Measurements from ENCODE around the gene STAT3. TPM values are rescaled to one million over a fixed set of nuclear protein-coding genes. Genes with fewer than 3 reads are reported as not detected.

The STAT3 gene
- total RNA-seq, 1 donor from 2014 or later, result 181 TPM

- H3K27ac ChIP-seq, result peak overlapping the region; percentile 76 to 84
- H3K4me1 ChIP-seq, result peaks cover 51 to 94% of the 10 kb centered on the region in 2 donors
- no peaks in the 10 kb centered on the region for H3K27me3 ChIP-seq
- intact Hi-C loops (cut with DNase I), result no loop called here
- no peak for DNase-seq (ENCODE audit: low spot score in 2 of 2)
- H3K36me3 ChIP-seq, result peaks cover 0 to 4% of the 10 kb centered on the region in 2 donors
- H3K4me3 ChIP-seq, result peak overlapping the region in 1 of 2 donors; percentile 45
- TF ChIP-seq, protein P1, sequence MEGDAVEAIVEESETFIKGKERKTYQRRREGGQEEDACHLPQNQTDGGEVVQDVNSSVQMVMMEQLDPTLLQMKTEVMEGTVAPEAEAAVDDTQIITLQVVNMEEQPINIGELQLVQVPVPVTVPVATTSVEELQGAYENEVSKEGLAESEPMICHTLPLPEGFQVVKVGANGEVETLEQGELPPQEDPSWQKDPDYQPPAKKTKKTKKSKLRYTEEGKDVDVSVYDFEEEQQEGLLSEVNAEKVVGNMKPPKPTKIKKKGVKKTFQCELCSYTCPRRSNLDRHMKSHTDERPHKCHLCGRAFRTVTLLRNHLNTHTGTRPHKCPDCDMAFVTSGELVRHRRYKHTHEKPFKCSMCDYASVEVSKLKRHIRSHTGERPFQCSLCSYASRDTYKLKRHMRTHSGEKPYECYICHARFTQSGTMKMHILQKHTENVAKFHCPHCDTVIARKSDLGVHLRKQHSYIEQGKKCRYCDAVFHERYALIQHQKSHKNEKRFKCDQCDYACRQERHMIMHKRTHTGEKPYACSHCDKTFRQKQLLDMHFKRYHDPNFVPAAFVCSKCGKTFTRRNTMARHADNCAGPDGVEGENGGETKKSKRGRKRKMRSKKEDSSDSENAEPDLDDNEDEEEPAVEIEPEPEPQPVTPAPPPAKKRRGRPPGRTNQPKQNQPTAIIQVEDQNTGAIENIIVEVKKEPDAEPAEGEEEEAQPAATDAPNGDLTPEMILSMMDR (IDR thresholded peaks at IDR 0.05), result no peak
- H3K9me3 ChIP-seq, result no peaks in the 10 kb centered on the region
Measured at GRCh38 chr17:42411361-42411760, 23.1 kb upstream of the STAT3 start.

DNA sequence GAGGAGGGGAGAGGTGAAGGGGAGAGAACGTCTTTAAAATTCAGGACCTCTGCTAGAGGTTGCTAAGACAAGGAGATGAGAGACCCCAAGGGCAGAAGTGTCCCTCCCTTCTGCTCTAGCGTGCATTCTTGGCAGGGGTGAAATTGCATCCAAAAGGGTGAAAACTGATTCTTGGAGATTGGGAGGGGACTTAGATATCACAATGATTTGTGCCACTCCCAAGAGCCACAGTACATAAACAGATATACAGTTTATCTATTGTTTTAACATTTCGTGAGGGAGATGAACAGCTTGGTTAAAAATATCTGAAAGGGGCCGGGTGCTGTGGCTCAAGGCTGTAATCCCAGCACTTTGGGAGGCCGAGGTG, 22.1 kb upstream of the STAT3 start:
- H3K27me3 ChIP-seq, result no peaks in the 10 kb centered on the region
- H3K9me3 ChIP-seq, result no peaks in the 10 kb centered on the region
- H3K4me3 ChIP-seq, result peak overlapping the region in 1 of 2 donors; percentile 31
- H3K36me3 ChIP-seq, result peaks cover under 1 to 5% of the 10 kb centered on the region in 2 donors
- peak overlapping the region; percentile 76 to 84 for H3K27ac ChIP-seq
- no peak for DNase-seq (ENCODE audit: low spot score in 2 of 2)
- H3K4me1 ChIP-seq, result peaks cover 47 to 89% of the 10 kb centered on the region in 2 donors
- TF ChIP-seq, protein P1 (IDR thresholded peaks at IDR 0.05), result no peak
- intact Hi-C loops (cut with DNase I), result no loop called here

DNA sequence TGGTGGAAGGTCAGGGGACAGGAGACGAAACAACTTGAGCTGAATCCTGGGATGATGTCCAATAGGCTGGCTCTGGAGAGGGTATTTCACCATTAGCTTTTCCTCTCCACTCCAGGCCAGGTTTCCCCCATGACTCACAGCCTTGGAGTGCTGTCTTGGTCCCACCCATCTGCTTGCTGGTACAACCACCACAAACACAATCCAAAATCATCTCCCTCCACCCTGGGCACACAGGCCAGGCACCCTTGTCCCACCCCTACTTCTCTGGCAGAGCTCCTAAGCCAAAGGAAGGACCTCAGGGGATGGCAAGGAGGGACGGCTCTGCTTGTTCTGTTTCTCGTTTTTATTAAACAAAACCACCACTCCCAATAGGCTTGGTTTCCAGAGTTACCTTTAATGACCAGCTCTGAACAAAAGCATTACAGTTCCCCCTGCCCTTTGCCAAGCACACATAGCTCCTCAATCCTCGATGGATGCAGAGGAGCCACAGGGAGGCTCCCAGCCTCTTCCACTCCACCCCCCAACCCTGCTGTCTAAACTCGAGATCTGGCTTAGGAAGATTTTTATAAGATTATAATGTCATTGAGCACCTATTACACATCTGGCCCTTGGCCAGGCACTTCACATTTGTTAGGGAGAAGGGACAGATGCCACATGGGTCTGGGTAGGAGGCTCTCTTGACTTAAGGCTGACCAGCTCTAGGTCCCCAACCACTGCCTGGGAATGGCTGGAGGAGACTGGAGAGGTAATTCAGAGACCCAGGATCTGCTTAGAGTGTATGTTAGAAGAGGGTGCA, 21.5 kb upstream of the STAT3 start:
- Histone ChIP-seq H3K4me1 (peaks cover 41 to 83% of the 10 kb centered on the region in 2 donors), H3K4me3 (peak overlapping the region in 1 of 2 donors; percentile 31)

GRCh38 chr17:42408061-42408460, 19.8 kb upstream of the STAT3 start:
- Histone ChIP-seq H3K36me3 (peaks cover 23 to 25% of the 10 kb centered on the region in 2 donors), H3K27me3 (no peaks in the 10 kb centered on the region), H3K4me3 (peak overlapping the region in 1 of 2 donors; percentile 19), H3K9me3 (no peaks in the 10 kb centered on the region), H3K27ac (peak overlapping the region; percentile 76 to 84), H3K4me1 (peaks cover 41 to 68% of the 10 kb centered on the region in 2 donors)
- intact Hi-C loops (cut with DNase I), result loop anchor here (2.0 to 5.0 kb wide), 2 partner anchors 19 to 109 kb away; partner anchors contain the start of gene STAT3
- DNase-seq (ENCODE audit: low spot score in 2 of 2), result no peak
- TF ChIP-seq, protein P1 (IDR thresholded peaks at IDR 0.05), result no peak

More for the DNA sequence above, 21.5 kb upstream of the STAT3 start:
- no peaks in the 10 kb centered on the region for H3K27me3 ChIP-seq
- intact Hi-C loops (cut with DNase I), result loop anchor here (1.0 to 5.0 kb wide), 3 partner anchors 12 to 108 kb away; partner anchors contain the start of gene STAT3
- peak overlapping the region; percentile 76 to 84 for H3K27ac ChIP-seq
- TF ChIP-seq, protein P1 (IDR thresholded peaks at IDR 0.05), result no peak
- H3K36me3 ChIP-seq, result peaks cover 6 to 10% of the 10 kb centered on the region in 2 donors
- no peaks in the 10 kb centered on the region for H3K9me3 ChIP-seq
- peak; percentile 63 to 95 for DNase-seq (ENCODE audit: low spot score in 2 of 2)

DNA sequence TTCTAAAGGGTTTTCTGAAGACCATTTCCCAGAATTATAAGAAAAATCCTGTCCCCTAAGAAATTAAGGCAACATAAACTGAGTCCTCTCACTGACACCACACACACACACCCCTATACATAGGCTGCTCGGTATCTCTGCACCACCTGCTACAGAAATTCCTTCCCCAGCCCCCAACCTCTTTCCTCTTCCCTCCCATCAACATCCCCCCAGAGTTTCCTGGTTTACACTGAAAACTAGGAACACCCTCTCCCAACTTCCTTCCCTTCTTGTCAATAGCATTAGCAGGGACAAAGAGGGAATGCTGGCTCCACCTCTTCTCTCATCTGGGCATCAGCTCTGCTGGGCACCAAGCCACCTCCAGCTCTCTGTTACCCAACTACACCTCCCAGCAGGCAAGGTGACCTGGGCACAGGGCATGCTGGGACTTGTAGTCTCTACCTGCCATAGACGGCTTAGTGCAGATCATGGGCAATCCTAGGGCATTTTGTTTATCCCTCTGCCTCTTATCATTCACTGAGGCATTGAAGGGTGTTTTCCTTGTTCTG, 19.1 kb upstream of the STAT3 start:
- Histone ChIP-seq H3K36me3 (peaks cover 28 to 30% of the 10 kb centered on the region in 2 donors), H3K9me3 (no peaks in the 10 kb centered on the region), H3K27ac (peak overlapping the region; percentile 76 to 84), H3K27me3 (no peaks in the 10 kb centered on the region), H3K4me1 (peaks cover 41 to 70% of the 10 kb centered on the region in 2 donors), H3K4me3 (peak overlapping the region in 1 of 2 donors; percentile 19)
- intact Hi-C loops (cut with DNase I), result loop anchor here (5.0 kb wide), 1 partner anchor 110 kb away; no protein-coding TSS in a partner anchor
- TF ChIP-seq, protein P1 (IDR thresholded peaks at IDR 0.05), result no peak
- DNase-seq (ENCODE audit: low spot score in 2 of 2), result peak; percentile 73 to 93
